GM18951 (cell line): ENCODE results near the gene DYRK1A.
"Not testable (repeated sequence)": the region's sequence is repeated elsewhere in the genome, so short reads cannot be mapped to it uniquely, and the experiment has no call there.

Experiments
- POLR2A ChIP-seq: IDR thresholded peaks from 4 replicates; pipeline ENCODE4 v1.6.1; 2011; ENCODE audit warnings: mild to moderate bottlenecking; ENCODE audit not compliant: insufficient read length, insufficient read depth; ENCODE audit errors: extremely low read depth
- in situ Hi-C: fragments of 300-500 bp; cut with MboI; formaldehyde crosslinking; loops from one replicate; pipeline ENCODE4 v1.12.0; 2022; ENCODE audit warnings: low sequenced_read_pairs, mixed read lengths, inconsistent platforms; ENCODE audit not compliant: unreplicated experiment

Gene DYRK1A

GRCh38 chr21:37536616-37537278 is 170.2 kb downstream of the DYRK1A start:
- in situ Hi-C loops, result no loop called here
- no peak for TF ChIP-seq POLR2A

- in situ Hi-C loops, result no loop called here
- no peak for TF ChIP-seq POLR2A
These were observed 170.9 kb downstream of the DYRK1A start for GRCh38 chr21:37537391-37537996.

- no peak for TF ChIP-seq POLR2A
- in situ Hi-C loops, result no loop called here
These were observed 172.5 kb downstream of the DYRK1A start for GRCh38 chr21:37538971-37539590.

- in situ Hi-C loops, result not testable (repeated sequence)
These were observed 174.6 kb downstream of the DYRK1A start for GRCh38 chr21:37541128-37541527.

- in situ Hi-C loops, result no loop called here
- no peak for TF ChIP-seq POLR2A
These were observed 175.9 kb downstream of the DYRK1A start for GRCh38 chr21:37542512-37542911.

- no peak for TF ChIP-seq POLR2A
- in situ Hi-C loops, result no loop called here
These were observed 179.8 kb downstream of the DYRK1A start for GRCh38 chr21:37546299-37546908.

GRCh38 chr21:37546949-37547614 is 180.5 kb downstream of the DYRK1A start:
- TF ChIP-seq POLR2A, result no peak
- in situ Hi-C loops, result no loop called here

- in situ Hi-C loops, result no loop called here
- TF ChIP-seq POLR2A, result no peak
These were observed 181.1 kb downstream of the DYRK1A start for GRCh38 chr21:37547615-37548200.

- in situ Hi-C loops, result no loop called here
- no peak for TF ChIP-seq POLR2A
These were observed 182.0 kb downstream of the DYRK1A start for GRCh38 chr21:37548521-37548981.

GRCh38 chr21:37549730-37550129 is 183.2 kb downstream of the DYRK1A start:
- in situ Hi-C loops, result not testable (repeated sequence)

- TF ChIP-seq POLR2A, result no peak
- in situ Hi-C loops, result no loop called here
These were observed 183.6 kb downstream of the DYRK1A start for GRCh38 chr21:37550157-37550556.

- in situ Hi-C loops, result no loop called here
- no peak for TF ChIP-seq POLR2A
These were observed 184.2 kb downstream of the DYRK1A start for GRCh38 chr21:37550618-37551330.
